GM18951 (cell line): ENCODE measurements around the gene LFNG.

Experiments
- POLR2A ChIP-seq: IDR thresholded peaks from 4 replicates; pipeline ENCODE4 v1.6.1; 2011; ENCODE audit warnings: mild to moderate bottlenecking; ENCODE audit not compliant: insufficient read length, insufficient read depth; ENCODE audit errors: extremely low read depth
- in situ Hi-C: fragments of 300-500 bp; cut with MboI; formaldehyde crosslinking; loops from one replicate; pipeline ENCODE4 v1.12.0; 2022; ENCODE audit warnings: low sequenced_read_pairs, mixed read lengths, inconsistent platforms; ENCODE audit not compliant: unreplicated experiment

Gene LFNG

DNA sequence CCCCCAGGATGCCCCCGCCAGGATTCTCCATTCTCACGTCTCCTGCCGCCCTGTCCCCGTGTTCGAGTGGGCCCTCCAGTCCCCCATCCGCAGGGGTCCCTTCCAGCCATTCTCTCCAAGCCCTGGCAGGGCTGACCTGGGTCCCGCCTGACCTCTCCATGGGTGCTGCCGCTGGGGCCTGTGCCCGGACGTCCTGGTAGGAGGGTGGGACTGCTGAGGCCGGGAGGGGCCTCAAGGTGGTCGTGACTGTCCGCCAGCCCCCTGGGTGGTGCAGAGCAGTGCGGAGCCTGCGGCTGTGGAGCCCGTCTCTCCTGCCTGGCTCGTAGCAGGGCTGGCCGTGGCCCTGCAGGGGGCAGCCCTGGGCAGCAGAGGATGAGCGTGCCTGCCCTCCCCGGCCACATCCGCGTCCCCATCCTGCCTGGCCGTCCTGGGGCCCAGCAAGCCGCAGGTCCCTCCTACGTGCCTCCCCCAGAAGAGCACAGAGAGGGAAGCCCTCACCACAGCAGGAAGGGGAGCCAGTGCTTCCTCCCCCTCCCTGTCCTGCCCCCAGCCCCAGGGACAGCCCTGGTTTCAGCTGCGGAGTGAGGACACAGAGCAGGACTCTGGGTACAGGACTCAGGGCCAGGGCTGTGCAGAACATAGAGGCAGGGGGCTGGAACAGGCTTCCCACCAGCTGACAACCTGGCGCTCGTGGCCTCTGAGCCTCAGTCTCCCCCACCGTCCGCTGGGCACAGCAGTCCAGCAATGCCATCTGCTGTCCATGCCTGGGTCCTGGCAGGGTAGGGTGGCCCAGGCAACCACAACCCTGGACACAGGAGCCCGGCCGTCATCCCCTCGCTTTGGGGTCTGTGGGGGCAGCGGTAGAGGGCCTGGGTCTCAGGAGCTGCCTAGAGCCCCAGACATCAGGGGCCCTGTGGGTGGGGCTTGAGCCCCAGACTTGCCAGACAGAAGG lies 41.9 kb upstream of the LFNG start:
- in situ Hi-C loops, result no loop called here
- no peak for TF ChIP-seq POLR2A

DNA sequence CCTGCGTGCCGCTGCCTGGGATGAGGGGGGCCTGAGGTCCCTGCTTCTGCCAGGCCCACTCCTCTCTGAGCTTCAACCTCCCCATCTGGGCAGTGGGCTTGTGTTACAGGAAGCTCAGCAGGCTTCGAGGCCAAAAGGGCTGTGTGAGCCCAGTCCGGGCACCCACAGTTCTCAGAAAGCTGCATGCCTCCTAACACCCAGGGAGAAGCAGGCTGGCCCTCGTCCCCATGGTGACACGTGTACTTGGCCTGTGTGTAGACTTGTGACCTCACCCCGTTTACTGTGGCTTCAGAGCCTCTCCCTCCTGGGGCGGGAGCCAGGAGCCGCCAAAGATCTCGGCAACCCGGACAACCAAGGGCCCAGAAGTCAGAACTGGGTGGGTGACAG lies 41.2 kb upstream of the LFNG start:
- in situ Hi-C loops, result no loop called here
- TF ChIP-seq POLR2A, result no peak

DNA sequence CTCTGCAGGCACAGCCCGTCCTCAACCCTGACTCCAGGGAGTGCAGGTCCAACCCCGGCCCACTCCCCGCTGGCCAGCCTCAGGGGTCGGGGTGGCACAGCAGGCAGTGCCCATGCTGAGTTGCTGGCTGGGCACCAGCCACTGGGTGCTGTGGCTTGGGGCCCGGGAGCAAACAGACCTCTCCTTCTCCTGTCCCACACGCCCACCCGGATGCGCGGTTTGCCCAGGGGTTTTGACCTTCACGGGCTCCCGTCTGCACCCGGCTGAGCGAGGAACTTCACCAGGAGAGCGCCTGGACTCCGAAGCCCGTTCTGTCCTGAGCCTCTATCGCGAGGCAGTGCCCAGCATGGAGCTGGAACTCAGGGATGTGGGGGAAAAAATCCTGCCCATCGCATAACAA lies 40.8 kb upstream of the LFNG start:
- in situ Hi-C loops, result no loop called here
- TF ChIP-seq POLR2A, result no peak

DNA sequence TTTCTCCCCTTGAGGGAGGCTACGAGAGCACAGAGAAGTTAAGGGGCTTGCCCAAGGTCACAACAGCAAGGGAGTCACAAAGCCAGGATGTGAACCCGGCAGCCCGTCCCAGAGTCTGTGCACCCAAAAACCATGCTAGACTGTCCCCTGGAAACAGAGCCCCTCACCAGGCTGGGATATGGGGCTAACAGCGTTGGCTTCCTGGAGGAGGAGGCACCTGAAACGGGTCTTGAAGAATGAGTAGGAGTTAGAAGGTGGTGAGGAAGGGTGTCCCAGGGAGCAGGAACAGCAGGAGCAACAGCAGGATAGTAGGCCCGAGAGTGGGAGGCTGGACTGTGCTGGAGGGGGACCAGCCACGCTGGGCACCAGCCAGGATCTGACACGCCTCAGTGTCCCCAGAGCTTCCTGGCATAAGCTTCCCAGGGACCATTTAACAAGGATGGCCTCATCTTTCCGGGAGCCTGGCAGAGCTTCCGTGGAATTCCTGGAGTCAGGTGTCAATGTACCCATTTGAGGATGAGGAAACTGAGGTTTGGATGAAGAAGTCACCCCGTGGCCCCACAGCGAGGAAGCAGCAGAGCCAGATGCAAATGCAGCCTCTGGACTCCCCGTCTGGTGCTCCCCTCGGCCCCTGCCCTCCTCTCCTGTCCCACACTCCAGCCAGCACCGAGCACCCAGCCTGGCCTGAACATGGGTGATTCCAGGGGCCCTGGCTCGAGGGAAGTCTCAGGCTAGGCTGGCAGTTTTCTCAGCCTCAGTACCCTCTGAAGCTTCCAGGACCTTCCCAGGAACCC lies 40.1 kb upstream of the LFNG start:
- in situ Hi-C loops, result no loop called here
- no peak for TF ChIP-seq POLR2A

DNA sequence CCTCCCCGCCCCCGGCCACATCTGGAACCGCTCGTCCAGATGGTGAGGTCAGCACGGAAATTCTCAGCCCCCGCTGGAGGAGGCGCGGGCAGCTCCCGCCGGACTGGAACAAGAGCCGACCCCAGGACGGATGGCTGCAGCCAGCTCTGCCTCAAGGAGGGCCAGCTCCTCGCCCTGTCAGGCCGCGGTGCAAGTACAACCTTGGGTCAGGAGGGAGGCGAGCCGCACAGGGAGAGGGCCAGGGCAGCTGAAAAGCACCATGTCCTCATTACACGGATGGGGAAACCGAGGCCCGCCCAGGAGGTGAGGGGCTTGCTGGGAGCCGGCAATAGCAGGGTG lies 39.5 kb upstream of the LFNG start:
- in situ Hi-C loops, result no loop called here
- TF ChIP-seq POLR2A, result no peak

DNA sequence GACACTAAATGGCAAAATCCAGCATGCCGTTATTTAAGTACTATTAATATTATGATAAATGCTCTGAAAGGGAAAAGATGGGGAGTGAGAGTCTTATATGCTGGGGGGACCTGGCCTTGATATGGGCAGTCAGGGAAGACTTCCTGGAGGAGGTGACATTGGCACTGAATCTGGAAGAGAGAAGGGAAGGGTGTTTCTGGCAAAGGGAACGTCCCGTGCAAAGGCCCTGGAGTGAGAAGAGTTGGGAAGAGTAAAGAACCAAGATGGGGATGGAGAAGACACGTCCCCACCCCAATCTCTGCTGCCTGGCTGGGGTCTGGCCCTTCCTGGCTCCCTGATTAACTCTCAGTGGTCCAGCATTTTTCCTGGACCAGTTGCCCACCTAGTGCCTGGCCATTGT lies 38.4 kb upstream of the LFNG start:
- in situ Hi-C loops, result no loop called here
- no peak for TF ChIP-seq POLR2A

DNA sequence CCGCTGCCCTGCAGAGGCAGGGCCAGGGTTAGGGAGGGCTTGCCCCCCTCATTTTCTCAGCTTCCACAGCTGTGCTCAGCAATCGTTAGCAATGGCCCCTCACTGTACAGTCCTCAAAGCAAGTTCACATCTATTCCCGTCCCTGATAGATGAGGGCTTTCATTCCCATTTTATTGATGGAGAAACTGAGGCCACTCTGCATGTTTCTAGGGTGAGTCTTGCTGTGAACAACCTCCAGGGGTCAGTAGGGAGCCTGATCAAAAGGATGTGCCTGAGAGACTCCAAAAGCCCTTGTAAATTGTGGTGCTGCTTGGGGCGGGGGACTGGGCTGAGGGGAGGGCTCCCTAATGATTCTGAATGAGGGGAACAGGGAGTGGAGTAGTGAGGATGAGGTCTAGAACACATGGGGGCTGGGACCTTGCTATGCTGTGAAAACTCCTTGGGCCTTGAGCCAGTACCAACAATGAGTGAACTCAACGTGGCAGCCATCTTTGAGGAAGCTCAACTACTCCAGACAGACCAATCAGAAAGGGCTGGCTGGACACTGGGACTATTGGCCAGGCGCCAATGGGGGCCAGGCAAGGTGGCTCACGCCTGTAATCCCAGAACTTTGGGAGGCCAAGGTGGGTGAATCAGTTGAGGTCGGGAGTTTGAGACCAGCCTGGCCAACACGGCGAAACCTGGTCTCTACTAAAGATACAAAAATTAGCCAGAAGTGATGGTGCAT lies 36.7 kb upstream of the LFNG start:
- TF ChIP-seq POLR2A, result no peak
- in situ Hi-C loops, result no loop called here

DNA sequence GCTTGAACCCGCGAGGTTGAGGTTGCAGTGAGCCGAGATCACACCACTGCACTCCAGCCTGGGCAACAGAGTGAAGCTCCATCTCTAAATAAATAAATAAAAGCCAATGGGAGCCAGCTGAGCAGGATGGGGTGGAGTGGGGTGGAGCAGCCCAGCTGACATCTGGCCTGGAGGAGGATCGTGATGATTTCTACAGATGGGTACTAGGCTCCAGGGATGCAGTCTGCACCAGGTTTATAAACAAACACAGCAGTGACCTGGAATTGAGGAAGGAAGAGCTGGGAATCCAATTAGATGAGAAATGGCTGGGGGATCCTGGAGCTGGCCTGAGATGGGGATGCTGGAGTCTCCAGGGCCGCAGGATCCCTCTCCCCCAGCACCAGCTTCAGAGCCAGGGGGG lies 36.1 kb upstream of the LFNG start:
- TF ChIP-seq POLR2A, result no peak
- in situ Hi-C loops, result no loop called here

DNA sequence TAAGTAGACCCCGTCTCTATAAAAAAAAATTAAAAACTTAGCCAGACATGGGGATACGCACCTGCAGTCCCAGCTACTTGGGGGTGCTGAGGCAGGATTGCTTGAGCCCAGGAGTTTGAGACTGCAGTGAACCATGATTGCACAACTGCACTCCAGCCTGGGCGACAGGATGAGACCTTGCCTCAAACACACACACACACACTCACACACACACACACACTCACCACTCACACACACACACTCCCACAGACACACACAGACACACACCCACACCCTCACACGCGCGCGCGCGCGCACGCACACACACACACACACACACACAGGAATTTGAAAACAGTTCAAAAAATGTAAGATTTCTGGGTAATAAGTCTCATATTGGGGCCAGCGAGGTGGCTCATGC lies 34.7 kb upstream of the LFNG start:
- no peak for TF ChIP-seq POLR2A

DNA sequence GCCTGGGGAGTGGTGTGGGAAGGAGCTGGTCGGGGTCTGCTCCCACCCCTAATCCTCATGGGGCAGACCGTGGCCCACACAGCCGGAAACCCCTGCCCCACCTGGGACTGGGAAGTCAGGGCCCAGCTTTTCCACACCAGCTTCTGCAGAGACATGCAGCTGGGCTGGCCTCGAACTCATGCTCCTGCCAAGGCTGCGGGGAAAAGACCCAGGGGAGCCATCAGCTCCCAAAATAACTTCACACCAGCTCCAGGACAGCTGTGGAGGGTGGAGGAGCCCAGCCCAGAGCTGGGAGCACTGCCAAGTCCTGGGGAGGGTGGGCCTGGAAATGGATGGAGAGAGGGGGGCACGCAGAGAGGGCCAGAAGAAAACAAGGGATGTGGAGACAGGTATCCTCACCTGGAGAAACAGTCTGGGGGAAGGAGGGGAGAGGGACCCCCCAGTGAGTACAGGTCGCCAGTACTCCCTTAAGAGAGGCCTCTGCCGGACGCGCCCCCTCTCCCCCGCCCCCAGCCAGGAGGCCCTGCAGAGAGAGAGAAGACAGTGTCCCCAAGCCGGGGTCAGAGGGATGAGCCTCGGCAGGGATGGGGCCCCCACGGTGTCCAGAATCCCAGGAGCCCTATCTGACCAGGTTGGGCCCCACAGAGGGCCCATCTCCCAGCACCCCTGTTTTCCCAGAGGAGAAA lies 31.8 kb upstream of the LFNG start:
- no peak for TF ChIP-seq POLR2A
- in situ Hi-C loops, result no loop called here

More for the DNA sequence above, 34.7 kb upstream of the LFNG start:
- in situ Hi-C loops, result no loop called here

DNA sequence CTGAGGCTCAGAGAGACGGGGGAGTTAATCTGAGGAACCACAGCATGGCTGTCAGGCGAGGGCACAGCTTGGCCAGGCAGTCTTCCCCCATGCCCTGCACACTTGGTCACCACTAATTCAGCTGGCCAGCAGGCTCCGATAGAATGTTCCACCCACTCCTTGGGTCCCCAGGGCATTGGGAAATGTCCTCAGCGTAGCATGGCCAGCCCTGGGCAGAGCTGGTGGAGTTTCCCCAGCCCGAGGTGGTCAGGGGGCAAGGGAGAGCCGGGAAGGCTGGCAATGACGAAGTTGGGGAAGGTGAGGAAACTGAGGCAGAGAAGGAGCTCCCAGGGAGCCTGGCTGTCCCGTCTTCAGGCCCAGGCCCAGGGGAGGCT lies 31.3 kb upstream of the LFNG start:
- in situ Hi-C loops, result no loop called here
- no peak for TF ChIP-seq POLR2A

DNA sequence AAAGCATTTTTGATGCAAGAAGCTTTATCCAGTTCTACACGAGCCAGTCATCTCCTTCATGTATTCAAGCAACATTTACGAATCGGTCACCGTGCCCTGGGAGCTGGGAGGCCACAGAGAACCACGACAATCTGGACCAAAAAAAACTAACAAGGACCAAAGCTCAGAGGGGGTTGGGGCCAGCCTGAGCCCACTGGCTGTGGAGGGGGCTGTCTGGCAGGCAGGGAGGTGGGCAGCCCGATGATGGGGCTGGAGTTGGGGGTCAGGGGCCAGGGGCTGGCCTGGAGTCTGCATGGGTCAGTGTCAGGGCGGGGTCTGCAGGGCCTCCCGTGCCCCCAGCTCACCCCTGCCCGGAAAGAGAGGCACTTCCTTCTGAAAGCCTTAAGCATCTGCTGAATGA lies 30.9 kb upstream of the LFNG start:
- no peak for TF ChIP-seq POLR2A
- in situ Hi-C loops, result no loop called here

DNA sequence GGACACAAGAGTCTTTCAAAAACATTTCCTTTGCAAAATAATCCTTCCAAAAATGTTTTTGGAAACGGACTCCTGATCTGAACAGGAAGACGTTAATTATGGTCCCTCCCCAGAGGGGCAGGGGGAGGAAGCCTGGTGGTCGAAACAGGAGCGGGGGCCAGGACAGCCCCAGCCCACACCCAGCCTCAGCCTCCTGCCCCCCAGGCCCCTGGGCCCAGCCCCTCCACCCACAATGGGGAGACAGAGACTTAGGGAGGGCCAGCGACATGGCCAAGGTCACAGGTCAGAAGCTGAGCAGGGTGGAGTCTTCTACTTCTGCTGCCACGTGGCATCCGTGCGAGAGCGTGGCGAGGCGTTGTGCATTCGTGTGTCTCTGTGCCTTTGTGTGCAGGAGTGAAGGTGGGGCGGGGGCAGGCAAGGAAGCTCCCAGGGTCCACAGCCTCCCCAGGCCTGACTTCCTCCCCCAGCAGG lies 29.4 kb upstream of the LFNG start:
- in situ Hi-C loops, result no loop called here
- TF ChIP-seq POLR2A, result no peak
